GM19238 (cell line): Measurements from ENCODE around the gene SLC18B1.
A peak's percentile ranks its signal among the peaks of the same experiment; 100 is the strongest.
"Not testable (repeated sequence)": the region's sequence is repeated elsewhere in the genome, so short reads cannot be mapped to it uniquely, and the experiment has no call there.

ENCODE experiments used
- DNase-seq: peaks from one replicate; pipeline ENCODE4 v3.0.0; 2011; ENCODE audit warnings: low spot score; ENCODE audit not compliant: insufficient read length

Gene SLC18B1

GRCh38 chr6:132800656-132801055 lies 2.2 kb upstream of the SLC18B1 start:
- DNase-seq, result no peak

DNA sequence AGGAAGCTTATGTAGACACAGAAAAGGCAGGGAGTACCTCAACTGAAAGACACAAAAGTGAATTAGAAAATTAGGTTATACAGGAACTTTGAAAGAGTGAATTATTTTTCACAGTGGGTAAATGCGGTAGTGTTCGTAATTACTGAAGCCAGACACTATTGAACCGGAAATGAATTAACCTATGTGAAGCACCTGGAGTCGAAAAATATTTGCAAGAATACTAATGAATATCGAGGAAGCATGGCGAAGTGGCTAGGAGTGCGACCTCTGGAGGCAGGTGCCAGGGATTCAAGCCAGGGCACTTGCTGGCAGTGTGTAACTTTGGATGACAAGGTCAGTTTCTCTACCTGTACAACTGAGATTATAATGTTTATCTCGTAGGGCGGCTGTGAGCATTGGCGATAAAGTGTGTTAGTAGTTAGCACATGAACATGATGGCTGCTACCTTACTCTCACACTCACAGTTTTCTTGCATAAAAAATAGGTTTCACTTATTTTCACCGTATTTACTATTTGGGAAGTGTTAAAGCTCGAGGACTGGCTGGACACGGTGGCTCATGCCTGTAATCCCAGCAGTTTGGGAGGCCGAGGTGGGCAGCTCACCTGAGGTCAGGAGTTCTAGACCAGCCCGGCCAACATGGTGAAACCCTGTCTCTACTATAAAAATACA lies 567 bp upstream of the SLC18B1 start:
- peak; percentile 20 for DNase-seq

- no peak for DNase-seq
These were observed 3.0 kb downstream of the SLC18B1 start for GRCh38 chr6:132795461-132795860.

GRCh38 chr6:132792510-132792909 lies 5.9 kb downstream of the SLC18B1 start:
- DNase-seq, result no peak

- DNase-seq, result no peak
These were observed 8.0 kb downstream of the SLC18B1 start for GRCh38 chr6:132790450-132790849.

DNA sequence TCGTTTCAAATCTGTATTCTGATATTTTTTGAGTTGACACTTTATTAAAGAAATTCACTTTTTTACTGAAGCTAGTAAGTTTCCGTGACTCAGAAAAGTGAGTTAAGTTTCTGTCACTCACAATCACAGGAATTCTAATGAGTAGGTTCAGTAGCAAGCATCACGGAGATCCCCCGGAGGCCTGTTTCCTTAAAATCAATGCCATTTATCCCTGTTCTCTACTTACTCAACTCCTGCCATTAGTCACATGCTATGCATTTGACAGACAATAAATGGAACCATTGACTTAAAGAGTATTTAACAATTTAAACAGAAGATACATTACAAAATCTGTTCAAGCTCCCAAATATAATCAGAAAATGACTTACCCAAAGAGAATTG lies 9.1 kb downstream of the SLC18B1 start:
- DNase-seq, result no peak

DNA sequence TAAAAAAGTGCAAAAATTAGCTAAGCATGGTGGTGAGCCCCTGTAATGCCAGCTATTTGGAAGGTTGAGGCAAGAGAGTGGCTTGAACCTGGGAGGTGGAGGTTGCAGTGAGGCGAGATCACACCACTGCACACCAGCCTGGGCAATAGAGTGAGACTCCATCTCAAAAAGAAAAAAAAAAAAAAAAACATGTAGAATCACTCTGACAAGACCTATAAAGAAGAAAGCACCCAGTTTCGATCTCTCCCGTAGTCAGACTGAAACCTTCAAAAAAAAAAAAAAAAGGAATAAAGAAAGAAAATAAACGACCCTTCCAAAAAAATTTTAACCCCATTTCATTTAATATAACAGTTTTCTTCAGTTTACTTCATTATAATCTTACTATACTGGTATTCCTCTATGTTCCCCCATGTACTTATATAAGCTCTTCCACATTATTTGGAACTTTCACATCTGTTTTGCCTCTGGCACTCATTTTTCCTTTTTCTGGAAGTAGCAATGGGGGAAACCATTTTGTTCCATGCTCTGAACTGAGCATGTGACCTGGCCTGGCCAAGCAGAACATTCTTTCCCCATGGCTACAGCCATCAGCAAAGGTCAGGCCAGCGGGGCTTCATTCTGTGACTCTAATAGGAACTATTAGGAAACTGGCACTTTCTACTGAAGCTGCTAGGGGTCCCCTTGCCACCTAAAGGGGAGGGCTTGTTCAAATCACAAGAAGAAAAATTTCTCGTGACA lies 9.6 kb downstream of the SLC18B1 start:
- no peak for DNase-seq

GRCh38 chr6:132785936-132786335 lies 12.5 kb downstream of the SLC18B1 start:
- DNase-seq, result no peak

DNA sequence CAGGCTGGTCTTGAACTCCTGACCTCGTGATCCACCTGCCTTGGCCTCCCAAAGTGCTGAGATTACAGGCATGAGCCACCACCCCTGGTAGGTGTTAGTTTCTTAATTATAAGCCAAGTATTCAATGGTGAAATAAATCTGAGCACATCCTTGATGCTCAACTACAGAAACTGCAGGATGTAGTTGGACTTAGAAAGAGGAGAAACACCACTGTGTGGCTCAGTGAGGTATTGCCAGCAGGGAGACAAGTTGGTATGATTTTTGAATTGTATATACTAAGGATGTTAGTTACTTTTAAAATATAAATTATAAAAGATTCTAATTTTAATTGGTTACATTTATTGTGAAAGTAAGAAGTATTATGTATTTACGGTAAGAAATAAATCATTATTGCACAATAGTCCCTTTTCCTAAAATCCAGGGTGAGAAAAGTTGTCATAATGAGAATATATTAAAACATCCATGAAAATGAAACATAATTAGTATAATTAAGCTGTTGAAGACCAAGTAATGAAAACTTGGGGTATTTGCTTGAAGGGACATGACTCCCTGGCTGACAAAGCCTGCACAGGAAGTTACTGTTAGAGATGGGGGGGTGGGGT lies 17.6 kb downstream of the SLC18B1 start:
- no peak for DNase-seq

- DNase-seq, result not testable (repeated sequence)
These were observed 20.6 kb downstream of the SLC18B1 start for GRCh38 chr6:132777881-132778280.

DNA sequence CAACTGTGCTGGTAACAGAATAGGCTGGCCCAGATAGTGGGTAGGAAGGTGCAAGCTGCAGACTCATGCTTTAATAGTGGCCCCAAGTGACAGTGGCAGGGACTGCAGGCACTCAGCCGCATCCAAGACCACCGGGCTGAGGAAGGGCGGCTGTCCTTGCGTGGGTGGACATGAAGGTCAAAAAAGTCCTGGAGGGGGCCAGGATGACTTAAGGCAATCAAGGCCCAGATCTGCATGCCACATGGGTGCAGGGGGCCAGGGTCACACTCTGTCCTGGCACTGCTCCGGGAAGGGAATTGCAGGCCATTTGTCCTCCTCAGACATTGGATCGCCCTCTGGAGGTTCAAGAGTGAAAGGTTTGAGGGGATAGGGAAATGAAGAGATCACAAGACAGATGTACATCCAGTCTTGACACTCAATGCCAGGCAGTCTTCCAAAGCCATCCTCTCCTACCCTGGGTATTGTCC lies 30.4 kb downstream of the SLC18B1 start:
- peak; percentile 34 for DNase-seq

DNA sequence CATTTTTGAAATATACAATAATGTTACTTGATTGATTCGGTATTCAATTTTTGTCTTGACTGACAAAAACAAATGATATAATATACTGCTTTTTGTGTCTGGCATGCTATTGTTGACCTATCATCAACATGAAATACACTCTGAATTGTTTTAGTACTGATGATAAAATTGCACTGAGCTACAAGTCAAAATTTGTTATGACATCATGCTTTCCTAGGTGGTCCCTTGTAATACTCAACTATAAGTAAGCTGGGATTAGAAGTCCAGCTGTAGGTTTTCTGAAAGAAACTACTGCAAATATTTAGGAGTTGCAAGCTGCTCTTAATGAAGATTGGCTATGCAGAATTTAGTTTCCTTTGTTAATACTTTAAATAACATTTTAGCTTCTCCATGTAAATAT lies 32.9 kb downstream of the SLC18B1 start:
- DNase-seq, result no peak

DNA sequence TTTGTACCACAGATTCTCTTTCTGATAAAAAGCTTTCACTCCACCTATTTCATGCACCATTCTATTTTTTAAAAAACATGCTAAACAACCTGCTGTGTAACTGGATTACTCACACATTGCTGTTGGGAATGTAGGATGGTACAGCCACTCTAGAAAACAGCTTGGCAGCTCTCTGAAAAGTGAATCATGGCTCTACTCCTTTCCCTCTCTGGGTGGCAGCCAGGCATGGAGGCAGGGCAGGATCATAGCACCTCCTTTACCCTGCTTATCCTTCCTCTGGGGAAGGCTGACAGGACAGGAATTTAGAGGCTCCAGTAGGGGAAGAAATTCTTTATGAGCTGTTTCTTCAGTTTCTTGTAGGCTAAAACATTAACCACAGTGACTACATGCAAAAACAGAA lies 34.1 kb downstream of the SLC18B1 start:
- no peak for DNase-seq

- DNase-seq, result peak; percentile 53
These were observed 35.2 kb downstream of the SLC18B1 start for GRCh38 chr6:132763269-132763668.

DNA sequence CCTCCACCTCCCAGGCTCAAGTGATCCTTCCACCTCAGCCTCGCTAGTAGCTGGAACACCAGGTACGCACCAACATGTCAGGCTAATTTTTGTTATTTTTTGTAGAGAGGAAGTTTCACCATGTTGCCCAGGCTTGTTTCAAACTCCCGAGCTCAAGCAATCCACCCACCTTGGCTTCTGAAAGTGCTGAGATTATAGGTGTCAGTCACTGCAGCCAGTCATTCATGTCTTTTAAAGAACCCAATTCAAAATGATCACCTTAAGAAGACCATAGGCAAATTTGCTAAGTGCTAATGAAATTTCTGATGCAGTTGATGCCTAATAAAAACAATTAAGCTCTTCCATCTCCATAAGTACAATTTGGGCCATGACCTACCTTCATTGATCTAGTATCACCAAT lies 38.2 kb downstream of the SLC18B1 start:
- no peak for DNase-seq

DNA sequence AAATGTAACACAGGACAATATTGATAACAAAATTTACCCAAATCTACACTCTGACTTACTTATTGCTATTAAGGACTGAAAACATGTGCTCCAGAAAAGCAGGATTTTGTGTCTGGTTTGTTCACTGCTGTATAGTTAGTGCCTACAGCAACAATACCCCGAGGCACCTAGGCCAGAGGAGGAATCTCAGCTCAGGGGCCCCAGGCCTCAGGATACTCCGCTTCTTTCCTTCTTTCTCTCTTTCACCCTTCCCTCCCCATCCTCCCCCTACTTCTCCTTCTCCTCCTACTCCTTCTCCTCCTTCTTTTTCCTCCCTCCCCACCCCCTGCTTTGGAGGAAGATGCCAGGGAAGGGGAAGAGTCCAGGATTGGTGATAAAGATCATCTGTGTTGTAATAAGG lies 39.7 kb downstream of the SLC18B1 start:
- DNase-seq, result no peak

GRCh38 chr6:132752255-132752654 lies 46.2 kb downstream of the SLC18B1 start:
- no peak for DNase-seq

DNA sequence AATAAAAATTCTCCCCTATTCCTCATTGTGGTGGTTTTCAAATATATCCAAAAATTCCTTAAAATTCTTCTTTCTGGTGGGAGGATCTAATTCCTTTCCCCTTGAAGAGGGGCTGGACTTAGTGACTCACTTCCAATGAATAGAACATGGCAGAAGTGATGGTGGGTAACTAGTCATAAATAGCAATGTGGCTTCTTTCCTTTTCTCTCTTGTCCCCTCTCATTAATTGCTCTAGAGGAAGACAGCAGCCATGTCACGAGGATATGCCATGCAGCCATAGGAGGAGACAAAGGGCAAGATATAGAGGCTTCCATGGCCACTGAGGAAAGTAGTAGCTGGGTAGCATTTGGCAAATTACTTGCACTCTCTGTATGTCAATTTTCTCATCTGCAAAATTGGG lies 46.6 kb downstream of the SLC18B1 start:
- no peak for DNase-seq

DNA sequence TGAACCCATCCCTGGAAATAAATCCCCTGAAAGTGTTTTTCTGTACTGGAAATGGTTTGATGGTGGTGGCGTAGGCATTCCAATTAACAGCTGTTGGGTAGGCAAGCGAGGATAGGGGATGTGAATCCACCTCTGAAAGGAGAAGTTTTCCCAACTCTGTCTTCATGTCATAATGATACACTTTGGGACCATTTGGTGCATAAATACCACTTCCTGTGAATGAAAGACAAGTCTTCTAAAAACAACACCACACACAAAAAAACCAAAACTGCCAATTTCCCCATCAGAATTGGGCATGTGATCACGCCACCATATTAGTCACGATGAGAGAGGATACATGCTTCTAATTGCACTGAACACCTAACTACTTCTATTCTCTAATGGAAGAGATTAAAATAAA lies 47.1 kb downstream of the SLC18B1 start:
- no peak for DNase-seq

DNA sequence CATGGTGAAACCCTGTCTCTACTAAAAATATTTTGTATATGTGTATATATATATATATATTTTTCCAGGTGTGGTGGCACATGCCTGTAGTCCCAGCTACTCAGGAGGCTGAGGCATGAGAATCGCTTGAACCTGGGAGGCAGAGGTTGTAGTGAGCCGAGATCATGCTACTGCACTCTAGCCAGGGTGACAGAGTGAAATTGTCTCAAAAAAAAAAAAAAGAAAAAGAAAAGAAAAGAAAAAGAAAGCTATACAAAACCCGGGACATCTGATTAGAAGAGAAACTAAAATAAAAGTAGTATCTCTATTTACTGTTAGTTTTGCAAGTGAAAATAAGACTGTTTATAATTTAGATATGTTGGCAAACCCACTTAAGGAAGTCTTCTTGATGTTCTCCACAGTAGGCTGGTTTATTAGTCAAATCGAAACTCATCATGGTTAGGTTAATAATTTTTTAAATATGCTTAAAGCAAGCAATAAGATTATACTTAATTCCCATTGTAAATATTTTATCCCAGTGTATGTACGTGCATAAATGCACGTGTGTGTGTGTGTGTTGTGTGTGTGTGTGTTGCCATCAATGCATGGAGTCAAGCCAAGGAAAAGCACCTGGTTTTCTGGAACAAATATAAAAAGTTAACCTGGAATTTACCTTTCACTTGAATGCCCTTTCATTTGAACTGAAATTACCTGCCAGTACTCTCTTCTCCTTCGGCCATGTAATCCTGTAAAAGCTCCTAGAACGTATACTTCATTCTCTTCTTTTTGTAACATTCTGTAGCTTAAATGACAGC lies 47.8 kb downstream of the SLC18B1 start:
- DNase-seq, result peak; percentile 11

GRCh38 chr6:132749111-132749510 lies 49.3 kb downstream of the SLC18B1 start:
- no peak for DNase-seq

DNA sequence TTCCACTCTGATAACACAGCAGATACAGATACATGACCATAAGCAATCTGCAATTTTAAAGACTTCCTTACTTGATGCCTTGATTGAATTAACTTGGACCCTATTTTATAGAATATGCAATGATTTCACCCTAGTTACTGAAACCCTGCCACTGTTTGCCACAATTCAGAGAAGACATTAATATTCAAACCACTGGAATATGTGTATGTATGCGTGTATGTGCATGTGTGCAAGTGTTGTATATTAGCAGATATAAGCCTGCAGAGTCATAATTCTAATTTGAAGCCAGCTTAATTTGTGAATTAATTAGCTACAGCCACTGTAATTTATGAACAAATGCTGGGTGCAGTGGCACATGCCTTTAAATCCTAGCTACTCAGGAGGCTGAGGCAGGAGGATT lies 50.0 kb downstream of the SLC18B1 start:
- DNase-seq, result no peak
